HG03103 (cell line): Measurements from ENCODE around the gene TMEM243.
A peak's percentile ranks its signal among the peaks of the same experiment; 100 is the strongest.
"Not testable (repeated sequence)": the region's sequence is repeated elsewhere in the genome, so short reads cannot be mapped to it uniquely, and the experiment has no call there.

Experiments
- ATAC-seq: cut with Tn5 transposase; IDR thresholded peaks from one replicate; pipeline ENCODE4 v1.9.1; 2021; ENCODE audit warnings: low read depth; ENCODE audit not compliant: unreplicated experiment

The TMEM243 gene, protein sequence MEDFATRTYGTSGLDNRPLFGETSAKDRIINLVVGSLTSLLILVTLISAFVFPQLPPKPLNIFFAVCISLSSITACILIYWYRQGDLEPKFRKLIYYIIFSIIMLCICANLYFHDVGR

DNA sequence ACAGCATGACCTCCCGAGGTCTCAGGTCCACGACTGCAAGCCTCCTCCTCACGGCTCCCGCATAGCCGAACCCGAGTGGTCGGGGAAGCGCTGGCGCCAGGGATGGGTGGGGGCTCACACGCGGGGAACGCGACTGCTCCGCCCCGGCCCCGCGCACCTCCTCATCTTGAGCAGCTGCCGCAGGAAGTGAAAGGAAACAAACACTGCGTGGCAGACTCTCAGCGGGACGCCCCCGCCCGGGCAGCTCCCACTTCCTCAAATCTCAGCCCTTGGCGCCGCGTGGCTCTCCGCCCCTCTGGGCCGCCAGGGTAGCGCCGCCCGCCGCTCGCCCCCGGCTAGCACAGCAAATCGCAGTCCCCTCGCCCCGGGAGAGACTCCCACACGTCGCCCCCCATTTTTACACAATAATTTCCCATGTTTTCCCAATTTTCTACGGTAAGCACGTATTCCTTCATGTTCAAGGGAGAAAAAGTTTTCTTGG lies at the start of gene TMEM243:
TMEM243 (minus strand) TSS at position 188 of the 481 bp plus-strand sequence. CDS start 229 bp downstream, outside the sequence.
- ATAC-seq = peak; percentile 43

DNA sequence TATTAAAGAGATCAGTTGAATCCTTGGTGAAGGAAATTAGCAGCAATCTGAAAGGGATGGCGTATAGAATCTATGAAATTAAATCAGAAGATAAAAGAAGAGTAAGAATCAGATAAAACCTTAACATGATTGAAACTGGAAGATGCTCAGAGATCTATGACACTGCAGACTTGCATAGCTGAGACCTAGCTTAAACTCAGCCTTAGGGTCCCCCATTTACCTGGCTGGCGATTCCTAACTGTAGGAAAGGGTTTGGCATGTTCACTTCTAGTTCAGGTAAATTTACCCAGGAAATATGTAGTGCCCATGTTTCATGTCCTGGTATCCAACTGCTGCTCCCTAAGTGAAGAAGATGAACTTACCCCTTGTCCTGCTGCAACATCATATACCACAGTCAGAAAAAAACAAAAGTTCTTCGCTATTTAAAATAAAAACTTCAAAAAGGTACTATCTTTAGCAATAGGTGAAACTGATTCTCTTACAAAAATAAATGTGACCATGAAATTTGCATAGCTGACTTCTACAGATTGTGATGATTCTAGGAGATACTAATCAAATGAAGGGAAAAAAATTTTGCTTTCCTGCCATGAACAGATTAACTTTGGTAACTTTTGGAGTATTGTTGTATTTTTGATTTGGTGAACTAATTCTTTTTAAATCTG lies 47.8 kb upstream of the TMEM243 start:
- ATAC-seq = peak; percentile 84

DNA sequence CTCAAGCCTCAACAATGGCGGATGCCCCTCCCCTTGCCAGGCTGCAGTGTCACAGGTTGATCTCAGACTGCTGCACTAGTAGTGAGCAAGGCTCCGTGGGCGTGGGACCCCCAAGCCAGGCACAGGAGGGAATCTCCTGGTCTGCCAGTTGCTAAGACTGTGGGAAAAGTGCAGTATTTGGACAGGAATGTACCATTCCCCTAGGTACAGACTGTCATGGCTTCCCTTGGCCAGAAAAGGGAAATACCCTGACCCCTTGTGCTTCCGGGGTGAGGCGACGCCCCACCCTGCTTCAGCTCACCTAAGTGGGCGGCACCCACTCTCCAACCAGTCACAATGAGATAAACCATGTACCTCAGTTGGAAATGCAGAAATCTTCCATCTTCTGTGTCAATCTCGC lies 44.0 kb upstream of the TMEM243 start:
- no peak for ATAC-seq

DNA sequence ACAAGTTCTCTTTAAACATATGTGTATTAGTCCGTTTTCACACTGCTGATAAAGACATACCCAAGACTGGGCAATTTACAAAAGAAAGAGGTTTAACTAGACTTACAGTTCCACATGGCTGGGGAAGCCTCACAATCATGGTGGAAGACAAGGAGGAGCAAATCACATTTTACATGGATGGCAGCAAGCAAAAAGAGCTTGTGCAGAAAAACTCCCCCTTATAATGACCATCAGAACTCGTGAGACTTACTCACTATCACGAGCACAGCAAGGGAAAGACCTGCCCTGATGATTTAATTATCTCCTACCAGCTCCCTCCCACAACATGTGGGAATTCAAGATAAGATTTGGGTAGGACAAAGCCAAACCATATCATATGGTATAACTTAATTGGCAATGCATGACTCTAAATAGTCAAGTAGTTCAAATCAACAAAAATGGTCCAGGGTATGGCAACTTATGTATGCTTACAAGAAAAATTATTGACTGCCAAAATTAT lies 34.1 kb upstream of the TMEM243 start:
- ATAC-seq = no peak

DNA sequence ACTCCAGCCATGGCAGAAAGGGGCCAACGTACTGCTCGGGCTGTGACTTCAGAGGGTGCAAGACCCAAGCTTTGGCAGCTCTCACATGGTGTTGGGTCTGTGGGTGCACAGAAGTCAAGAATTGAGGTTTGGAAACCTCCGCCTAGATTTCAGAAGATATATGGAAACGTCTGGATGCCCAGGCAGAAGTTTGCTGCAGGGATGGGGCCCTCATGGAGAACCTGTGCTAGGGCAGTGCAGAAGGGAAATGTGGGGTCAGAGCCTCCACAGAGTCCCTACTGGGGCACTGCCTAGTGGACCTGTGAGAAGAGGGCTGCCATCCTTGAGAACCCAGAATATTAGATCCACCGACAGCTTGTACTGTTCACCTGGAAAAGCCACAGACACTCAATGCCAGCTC lies 26.1 kb upstream of the TMEM243 start:
- not testable (repeated sequence) for ATAC-seq

DNA sequence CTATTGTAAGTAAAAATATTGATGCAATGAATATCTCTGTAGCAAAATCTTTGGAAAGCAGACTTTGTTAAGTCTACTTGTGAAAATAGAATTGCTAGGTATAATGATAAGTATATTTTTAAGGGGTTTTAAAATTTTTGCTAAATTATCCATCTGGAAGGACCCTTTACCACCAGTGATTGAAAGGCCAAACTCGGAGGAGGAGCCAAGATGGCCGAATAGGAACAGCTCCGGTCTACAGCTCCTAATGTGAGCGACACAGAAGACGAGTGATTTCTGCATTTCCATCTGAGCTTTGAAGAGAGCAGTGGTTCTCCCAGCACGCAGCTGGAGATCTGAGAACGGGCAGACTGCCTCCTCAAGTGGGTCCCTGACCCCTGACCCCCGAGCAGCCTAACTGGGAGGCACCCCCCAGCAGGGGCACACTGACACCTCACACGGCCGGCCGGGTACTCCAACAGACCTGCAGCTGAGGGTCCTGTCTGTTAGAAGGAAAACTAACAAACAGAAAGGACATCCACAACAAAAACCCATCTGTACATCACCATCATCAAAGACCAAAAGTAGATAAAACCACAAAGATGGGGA lies 19.0 kb upstream of the TMEM243 start:
- ATAC-seq = not testable (repeated sequence)

DNA sequence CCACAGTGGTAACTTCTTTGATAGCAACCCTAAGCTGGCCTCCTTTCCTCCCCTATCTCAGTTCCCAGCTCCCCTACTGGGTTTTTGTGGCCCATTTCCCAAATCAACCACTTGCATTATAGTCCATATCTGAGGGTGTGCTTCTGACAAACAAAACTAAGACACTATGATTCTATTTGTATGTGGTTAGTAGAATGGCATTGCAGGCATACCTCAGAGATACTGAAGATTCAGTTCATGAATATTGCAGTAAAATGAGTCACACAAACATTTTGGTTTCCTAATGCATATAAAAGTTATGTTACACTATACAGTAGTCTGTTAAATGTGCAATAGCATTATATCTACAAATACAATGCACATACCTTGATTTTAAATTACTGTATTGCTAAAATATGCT lies 15.4 kb upstream of the TMEM243 start:
- ATAC-seq = no peak

DNA sequence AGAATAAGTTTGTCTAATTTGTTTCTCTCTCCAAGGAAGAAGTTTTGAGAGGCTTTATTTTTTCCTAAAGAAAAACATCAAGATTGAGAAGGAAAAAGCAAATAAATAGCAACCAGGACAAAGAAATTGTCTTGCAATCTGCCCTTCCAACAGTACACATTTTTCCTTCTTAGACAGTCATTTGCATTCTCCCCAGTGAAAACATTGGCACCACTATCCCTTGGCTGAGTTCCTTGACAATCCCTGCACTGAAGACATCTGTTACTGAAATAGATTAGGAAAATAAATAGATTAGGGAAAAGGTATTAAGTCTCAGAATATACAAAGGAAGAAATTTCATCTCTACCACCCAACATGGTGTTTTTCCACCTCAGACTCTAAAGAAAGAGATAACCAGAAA lies 12.2 kb upstream of the TMEM243 start:
- ATAC-seq = no peak

DNA sequence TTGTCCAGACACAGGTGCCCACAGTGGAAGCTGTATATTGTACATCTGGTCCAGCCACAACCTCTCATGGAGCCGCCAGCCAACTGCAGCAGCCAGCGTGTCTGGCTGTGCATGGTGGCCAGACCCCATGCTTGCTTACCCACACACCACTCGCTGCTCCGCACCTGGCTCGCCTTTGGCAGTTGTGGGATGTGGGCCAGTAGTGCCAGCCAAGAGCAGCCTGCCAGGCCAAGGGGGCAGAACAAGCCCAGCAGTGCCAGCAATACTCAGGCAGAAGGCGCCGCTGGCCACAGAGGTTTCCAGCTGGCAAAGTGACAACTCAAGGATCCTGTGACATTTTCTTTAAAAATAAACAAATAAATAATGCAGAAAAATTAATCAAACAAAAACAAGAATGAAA lies 11.7 kb upstream of the TMEM243 start:
- no peak for ATAC-seq

DNA sequence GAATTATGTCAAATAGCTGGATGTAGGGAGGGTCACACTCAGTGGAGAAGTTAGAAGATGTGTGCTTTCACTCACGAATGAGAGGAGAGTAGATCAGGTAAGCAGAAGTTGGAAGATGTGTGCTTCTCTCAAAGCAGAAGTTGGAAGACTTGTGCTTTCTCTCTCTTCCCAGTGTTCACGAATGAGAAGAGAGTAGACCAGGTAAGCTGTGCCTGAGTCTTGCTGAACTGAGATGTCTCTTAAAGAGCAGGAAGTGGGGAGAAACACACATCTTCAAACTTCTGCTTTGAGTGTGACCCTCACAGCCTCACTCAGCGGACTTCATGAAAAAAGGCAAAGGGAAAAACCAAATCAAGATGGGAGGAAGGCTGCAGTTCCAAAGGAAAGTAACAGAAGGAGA lies 7.0 kb upstream of the TMEM243 start:
- ATAC-seq = no peak

DNA sequence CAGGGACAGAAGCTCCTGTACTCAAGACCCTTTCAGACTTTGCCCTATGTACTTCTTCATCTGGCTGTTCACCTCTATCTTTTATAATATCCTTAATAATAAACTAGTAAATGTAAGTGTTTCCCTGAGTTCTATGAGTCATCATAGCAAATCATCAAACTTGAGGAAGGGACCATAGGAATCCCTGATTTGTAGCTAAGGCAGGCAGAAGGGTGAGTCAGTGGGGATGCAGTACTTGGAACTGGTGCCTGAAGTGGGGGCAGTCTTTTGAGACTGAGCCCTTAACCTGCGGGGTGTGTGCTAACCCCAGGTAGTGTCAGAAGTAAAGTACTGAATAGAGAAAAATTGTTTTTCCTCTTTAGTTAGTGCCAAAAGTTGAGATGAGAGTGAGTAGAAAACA lies 6.2 kb upstream of the TMEM243 start:
- no peak for ATAC-seq

DNA sequence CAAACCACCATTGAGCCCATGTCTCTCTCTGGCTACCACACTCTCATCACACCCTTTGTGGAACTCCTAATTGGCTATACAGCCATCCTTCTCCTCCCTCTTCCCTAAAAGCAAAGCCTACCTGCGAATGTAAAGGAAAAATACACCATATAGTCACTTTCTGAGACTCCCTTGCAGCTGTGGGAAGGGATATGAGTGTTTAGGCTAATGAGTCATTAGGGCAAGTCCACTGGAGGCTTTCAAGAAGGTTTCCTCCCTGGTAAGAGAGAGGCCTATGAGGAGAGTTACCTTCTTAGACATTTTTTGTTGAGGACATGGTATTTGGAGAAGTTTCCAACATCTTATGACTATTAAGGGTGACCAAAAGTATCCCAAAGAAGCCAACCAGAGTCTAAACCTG lies 4.1 kb upstream of the TMEM243 start:
- no peak for ATAC-seq

DNA sequence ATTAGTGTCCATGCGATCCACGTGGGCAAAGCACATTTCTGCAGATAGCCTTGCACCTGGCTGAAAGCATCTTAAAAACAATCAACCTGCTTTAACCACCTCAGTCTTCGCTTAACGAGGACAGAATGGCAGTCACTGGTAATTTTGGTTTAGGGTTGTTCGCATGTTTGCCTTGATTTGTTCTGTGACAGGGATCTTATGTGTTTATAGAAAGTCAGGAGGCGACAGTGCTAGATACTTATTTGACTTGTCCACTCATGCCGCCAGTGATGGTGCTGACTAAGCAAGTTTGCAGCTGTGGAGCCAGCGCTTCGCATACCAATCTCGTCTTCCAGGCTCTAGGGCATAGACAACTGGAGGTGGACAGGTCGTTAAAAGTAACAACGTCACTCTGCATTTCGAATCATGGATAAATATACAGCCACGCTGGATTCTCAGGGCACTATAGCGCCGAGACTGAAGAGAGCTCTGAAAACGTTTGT lies 1.2 kb upstream of the TMEM243 start:
- ATAC-seq = no peak

DNA sequence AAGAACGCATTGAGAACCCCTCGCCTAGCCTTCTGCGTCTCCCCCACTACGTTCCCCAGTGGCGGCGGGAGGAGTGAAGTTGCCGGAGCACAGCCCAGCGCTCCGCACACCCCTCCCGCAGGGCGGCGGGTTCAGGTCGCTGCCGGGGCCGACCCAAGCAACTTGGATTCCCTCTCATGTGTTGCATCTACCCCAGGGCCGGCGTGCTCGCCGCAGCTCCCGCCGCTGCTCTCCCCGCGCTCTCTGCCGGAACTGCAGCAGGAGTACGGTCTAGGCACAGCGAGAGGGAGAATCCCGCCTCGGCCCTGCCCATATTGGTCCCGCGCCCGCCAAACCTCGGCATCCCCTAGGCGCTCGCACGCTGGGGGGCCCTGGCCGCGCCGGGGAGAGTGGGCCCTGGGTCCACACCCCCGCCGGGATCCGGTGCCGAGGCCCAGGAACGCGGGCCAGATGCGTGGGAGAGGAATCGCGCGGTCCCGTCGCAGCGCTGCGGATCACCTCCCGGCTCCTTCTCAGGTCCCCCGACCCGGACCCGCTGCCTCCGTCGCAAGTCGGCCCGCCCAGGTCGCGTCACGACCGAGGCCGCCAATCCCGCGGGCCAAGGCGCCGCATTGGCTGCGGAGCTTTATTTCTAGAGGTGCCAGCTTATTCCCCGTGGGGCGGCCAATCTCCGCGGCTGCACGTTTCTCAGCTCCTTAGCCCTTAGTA lies 648 bp upstream of the TMEM243 start:
- peak; percentile 30 for ATAC-seq

DNA sequence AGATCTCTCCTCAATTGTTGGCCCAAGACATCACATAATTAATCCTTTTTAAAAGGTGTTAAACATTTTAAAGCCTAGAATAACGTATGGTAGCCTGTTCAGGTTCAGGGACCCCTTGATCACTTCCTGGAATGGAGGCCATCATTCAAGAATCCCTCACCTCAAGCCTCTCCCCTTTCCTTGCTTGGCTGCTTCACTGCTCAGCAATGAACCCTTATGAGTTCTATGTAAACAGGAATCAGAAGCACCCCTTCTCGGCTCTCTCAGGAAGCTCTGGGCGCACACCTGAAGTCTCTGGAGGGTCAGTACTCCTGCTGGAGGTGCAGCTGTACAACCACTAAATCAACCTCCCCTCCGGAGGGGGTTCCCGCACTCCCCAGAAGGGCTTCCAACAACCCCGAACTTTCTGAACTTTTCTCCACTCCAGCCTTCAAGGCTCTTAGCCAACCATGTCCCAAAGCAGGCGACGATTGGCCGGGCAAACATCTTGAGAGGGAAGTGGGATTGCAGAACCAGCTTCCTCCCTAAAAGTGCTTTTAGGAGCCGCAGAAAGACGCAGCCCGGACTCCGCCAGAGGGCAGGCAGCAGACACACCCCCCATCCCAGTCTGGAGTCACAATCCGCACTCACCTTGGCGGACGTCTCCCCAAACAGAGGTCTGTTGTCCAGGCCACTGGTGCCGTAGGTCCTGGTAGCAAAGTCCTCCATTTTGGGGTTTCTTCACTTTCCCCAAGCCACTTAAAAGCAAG lies 562 bp downstream of the TMEM243 start:
- ATAC-seq = no peak

DNA sequence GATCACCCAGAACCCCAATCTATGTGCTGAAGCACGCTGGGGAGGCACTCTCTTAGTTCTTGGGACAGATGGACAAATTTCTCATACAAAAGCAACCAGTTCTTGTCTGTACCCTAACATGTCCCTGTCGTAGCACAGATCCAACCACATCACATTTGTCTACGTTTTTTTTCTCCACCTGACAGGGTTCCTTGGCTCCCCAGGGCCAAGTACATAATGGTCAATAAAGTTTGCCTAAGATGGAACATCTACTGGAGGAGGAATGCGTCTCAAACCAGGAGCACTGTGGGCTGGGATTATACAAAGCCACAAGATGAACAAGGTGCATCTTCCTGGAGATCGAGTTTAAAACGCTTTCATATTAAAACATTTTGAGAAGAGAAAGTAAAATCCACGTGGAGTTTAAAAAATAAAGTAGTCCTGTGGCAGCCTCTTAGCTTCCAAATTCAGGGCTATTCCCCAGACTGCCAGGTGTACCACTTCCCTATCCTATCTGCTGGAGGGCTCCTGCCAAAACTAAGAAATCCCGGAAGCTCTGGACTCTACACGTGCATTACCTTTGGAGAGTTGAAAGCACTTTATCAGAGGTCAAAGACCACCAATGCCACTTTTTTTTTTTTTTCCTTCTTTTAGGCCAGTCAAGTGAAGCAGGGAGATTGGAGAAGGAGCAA lies 1.4 kb downstream of the TMEM243 start:
- no peak for ATAC-seq

DNA sequence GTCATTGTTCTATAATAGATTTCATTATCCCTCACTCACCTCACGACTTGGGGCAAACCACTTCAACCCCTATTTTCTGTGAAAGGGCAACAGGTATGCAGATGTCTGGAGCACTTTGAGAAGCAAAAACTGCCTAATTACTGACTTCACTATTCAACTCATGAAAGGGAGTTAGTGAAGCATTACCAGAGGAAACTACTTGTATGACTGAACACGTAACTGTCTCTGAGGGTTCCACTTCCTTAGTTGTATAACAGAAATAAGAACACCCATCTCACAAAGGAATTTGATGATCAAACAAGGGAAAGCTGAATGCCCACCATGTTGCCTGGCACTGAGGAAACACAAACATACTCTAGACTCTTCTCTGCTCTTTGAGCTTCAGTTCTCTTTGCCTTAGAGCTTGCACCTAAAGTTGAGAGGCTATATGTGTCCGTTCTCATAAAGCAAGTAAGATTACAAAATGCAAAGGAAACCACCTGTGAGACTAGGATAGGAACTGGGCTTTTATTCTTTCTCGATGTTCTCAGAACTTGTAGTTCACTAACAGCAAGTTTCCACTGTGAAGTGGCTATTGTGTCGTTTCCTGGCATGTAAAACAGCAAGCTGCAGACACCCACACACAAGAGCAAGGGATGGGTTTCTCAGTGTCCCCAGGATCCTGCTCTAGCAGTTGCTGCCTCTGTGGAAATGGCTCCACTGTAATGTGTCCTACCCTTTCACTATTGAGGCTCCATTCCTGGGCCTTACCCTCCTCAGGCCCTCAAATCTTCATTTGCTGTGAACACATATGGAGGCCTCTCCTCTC lies 2.6 kb downstream of the TMEM243 start:
- peak; percentile 52 for ATAC-seq

DNA sequence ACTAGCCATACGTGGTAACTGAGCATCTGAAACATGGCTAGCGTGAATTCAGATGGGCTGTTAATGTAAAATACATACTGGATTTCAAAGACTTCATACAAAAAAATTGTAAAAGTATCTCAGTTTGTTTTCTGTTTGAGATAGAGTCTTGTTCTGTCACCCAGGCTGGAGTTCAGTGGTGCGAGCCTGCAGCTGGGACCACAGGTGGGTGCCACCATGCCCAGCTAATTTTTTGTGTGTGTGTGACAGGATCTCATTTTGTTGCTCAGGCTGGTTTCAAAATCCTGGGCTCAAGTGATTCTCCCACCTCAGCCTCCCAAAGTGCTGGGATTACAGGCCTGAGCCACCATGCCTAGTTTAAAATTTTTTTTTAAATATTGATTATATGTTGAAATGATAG lies 4.5 kb downstream of the TMEM243 start:
- ATAC-seq = no peak

DNA sequence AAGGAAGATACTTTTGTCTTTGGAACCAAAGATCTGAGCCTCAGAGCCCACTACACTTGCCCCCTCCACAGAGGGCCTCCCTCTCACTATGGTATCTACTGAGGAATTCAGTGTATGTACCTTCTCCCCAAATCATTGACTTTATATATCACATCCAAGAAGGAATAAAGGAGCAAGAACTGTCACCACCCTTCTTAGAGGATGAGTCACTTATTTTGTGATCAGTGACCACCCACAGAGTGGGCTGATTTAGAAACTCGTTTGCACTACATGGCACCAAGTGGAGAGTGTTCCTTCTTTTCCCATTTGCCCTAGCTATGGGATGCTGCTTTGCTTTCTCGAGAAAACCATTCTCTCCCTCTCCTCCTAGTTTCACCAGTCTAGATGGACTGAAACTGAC lies 5.7 kb downstream of the TMEM243 start:
- no peak for ATAC-seq
